ENCODE data around the gene FASTKD3.

GRCh38 chr5:7907612-7908011 lies 38.8 kb upstream of the FASTKD3 start:
- no peak for TF ChIP-seq CTCF (IDR thresholded peaks at IDR 0.05)
- no peak for TF ChIP-seq ZFX (IDR thresholded peaks at IDR 0.05; ENCODE audit: borderline replicate concordance)

Measured in 22Rv1 (cell line).